Renal cortical epithelial cell (primary cell): Measurements from ENCODE around the gene CLMP. TPM values are rescaled to one million over a fixed set of nuclear protein-coding genes. Genes with fewer than 3 reads are reported as not detected.
"Not testable (repeated sequence)": the region's sequence is repeated elsewhere in the genome, so short reads cannot be mapped to it uniquely, and the experiment has no call there.

Experiments
- DNase-seq: peaks from one replicate; pipeline ENCODE4 v3.0.0-alpha.2; 2011; ENCODE audit warnings: low read depth
- total RNA-seq: library from RNA; depleted of rRNA; stranded (reverse); fragments of >200 nt; gene quantifications from 2 replicates; pipeline ENCODE4 v1.2.3, GENCODE V29; 2014

Gene CLMP
- total RNA-seq, 1 donor from 2014 or later, result 48.9 TPM

DNA sequence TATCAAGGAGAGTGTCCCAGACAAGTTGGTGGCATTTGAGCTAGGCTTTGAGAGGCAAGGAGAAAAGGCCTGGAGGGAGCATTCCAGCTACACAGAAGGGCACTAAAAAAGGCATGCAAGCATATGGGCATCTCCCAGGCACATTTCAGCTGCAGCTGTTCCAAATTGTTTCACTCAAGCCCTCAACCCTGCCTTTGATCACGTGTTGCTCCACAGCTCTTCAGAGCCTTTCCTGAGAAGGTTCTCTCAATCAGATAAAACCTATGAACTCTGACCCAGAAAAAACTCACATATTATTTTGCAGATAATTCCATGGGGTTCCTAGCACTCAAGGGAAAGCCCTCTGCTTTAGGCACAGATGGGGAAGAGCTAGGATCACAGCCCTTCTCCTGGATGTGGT lies 108.7 kb downstream of the CLMP start:
- no peak for DNase-seq

DNA sequence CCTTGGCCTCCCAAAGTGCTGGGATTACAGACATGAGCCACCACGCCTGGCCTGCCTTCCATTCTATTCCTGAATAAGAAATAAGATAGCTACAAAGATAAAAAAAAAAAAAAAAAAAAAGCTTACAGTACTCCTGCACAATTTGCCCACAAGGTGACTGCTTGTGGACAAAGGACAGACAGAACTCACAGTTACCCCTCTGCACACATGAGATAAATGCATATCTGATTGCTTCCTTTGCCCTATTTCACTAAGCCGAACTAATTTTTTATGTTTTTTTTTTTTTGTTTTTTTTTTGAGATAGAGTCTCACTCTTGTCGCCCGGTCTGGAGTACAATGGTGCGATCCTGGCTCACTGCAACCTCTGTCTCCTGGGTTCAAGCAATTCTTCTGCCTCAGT lies 109.6 kb downstream of the CLMP start:
- no peak for DNase-seq

DNA sequence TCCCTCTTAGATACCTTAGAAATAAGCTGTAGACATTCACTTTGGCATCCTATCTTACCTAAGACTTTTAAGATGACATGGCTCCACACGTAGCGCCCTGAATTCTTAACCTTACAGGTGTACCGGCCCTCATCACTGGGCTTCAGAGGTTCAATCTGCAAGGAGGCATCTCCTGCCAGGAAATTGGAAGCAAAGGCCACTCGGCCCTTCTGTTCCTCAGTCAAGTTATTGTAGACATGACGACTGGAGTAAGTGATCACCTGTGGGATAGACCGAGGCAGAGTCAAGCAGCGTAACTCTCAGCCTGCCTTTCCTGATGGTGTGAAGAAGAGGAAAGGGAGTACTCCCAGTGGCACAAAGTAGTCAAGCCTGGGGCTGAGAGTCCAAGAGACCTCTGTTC lies 110.6 kb downstream of the CLMP start:
- no peak for DNase-seq

DNA sequence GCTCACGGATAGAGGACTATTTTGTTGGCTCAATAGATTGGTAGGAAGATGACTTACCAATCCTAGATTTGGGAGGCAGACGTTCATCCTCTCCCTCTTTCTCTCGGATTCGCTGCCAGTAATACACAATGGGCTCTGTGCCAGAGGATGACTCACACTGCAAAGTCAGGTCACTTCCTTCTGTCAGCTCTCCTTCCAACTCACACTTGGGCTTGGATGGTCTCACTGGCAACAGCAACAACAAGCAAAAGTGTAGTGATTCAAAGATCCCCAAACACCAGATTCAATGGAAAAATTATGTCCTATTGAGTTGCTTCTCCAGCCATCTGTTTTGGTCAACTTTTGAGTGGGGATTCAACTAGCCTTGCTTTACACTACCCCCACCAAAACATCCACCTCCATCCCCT lies 111.4 kb downstream of the CLMP start:
- peak; percentile 98 for DNase-seq

DNA sequence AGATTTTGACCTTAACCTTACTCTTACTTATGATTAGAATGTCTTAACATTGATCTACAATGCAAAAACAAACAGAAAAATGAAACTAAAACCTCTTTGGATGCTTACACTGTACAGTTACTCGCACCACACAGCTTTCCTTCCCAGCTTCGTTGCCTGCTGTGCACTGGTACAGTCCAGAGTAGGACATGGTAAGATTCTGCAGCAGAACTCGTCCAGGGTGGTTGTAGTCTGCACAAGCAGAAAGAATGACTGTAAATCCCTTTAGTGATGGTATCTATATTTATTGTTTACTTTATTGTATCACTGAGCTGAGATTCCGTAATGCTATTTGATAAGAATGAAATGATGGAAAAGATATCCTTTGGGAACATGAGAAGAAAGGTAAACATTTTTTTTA lies 112.1 kb downstream of the CLMP start:
- DNase-seq, result no peak

DNA sequence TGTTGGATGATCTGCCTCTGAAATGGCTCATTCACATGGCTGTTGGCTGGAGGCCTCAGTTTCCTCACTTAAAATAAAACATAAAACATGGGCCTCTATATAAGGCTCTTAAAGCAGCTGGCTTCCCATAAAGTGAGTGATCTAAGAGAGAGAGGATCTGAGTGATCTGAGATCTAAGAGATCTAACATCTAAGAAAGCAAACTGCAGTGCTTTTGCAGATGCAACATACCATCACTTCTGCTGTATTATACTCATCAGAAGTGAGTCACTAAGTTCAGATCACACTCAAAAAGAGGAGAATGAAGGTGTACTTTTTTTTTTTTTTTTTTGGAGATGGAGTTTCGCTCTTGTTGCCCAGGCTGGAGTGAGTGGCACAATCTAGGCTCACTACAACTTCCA lies 115.0 kb downstream of the CLMP start:
- DNase-seq, result no peak

DNA sequence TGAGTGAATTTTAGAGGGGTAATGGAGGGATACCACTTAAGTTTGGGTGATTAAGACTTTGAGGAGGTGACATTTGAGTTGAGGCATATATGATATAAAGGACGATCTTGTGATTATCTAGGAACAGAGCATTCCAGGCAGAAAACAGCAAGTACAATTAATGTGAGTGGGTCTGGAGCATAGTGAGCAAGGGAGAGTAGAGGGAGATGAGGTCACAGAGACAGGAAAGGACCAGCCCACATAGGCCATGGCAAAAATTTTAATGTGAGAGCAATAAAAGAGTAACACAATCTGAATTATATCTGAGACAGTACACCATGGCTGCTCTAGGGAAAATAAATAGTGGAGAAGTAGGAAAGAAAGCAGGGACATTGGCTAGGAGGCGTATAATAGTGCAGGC lies 118.6 kb downstream of the CLMP start:
- DNase-seq, result no peak

DNA sequence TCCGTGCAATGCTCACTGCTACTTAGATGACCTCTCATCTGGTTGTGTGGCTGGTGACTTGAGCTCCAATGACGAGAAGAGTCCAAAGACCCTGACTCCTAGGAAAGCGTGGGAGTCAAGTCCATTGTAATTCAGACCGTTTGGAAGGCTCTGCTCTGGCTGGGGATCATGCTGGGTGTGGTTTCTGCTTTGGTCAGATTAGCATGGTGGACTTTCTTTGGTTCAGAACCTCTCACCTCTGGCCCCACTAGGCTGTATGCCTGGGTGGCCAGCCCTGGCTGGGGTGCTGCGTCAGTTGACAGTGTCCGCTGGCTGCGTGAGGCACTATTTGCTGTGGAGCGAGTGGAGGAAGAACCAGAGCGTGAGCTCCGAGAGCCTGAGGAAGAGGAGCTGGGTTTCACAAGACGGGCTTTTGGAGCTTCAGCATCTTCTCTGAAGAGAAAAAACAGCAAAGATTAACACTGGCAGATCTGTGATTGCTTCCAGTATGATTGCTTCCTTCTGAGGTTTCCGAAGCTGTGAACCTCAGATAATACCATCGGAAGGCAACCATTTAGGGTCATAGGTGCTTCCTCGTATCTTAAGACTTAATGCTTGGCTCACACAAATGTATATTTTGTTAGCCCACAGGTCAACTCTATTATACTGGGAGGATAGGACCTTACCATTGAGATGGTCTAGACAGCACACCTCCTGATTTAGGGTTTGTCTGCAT lies 121.5 kb downstream of the CLMP start:
- DNase-seq, result no peak

DNA sequence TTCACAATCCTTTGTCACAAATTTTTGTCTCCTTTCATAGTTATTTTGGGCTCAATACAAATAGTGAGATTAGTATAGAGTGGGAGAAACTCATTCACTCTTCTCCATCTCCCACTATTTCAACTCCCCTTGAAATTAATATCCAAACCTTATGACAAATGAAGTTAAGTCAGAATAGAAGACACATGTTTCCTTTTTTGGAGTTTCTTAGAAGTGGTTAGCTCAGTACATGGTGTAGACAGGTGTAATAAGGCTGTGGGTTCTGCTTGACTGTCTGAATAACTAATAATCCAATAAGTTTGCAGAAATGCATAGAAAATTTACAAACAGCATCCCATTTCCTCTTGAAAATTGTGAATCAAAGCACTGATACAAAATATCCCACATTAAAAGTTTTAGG lies 122.3 kb downstream of the CLMP start:
- DNase-seq, result no peak

DNA sequence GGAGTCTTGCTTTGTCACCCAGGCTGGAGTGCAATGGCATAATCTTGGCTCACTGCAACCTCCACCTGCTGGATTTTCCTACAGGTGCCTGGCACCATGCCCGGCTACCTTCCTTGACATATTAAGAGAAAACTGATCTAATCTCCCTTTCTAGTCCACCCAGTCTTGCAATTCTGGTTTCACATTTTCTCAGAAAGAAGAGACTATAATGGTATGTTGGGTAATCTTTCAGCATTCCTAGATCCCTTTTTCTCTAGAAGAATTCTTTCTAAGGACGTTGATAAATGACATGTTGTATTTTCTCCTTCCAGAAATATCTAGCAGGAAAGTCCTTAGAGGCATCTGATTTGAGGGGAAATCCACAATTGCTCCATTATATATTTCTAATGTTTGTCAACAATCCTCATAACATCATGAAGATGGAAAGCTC lies 122.7 kb downstream of the CLMP start:
- peak; percentile 30 for DNase-seq

DNA sequence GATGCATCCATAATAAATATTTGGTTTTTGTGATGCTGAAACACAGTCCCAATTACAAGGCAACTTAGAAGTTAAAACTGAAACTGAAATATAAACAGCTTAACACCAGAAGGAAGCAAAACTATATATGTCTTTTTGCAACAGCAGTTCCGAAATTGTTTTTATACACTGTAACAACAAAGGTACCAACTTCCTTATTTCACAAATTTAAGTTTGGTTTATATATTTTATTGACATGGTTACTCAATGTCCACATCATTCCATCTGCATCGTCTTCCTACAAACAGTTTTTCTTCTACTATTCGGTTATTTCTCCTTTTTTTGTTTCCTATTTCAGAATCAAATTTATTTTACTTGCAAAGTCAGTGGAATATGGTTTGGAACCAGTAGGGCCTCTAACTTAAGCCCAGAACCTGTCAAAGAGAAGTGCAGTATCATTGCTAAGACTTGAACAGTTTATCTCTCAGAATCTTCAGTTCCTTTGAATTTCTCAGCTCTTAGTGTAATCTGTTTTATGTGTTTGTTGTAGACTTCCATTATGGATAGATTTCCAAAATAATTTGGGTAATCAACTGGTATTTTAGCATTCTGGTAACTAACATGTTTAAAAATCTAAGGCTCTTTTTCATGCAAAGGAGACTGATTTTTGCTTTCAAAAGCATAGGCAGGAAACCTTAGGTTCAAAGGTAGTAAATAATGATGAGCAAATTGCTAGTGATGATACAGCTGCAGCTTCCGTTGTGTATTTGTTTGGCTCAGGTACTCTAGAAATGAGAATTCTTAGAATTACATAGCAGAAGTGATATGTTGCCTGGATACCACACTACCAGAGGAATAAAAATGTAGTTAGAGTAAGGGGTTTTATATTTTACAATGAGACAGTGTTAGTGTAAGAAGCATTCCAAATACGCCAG lies 124.9 kb downstream of the CLMP start:
- no peak for DNase-seq

DNA sequence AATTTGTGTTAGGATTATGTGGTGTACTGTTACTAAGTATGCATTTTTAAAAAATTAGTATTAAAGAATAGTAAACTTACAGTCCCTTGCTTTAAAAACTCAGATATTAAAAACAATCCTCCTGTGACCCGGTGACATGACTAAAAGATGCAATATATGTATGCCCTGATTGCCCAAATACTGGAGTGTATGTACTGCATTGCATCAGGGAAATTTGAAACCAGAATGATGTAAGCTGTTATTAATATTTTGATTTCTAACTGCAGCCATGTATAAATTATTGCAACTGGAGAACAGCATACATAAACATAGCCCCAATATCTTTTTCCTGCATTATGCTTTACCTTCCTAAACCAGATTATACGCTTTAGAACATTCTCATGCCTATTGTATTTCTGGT lies 129.4 kb downstream of the CLMP start:
- DNase-seq, result no peak

DNA sequence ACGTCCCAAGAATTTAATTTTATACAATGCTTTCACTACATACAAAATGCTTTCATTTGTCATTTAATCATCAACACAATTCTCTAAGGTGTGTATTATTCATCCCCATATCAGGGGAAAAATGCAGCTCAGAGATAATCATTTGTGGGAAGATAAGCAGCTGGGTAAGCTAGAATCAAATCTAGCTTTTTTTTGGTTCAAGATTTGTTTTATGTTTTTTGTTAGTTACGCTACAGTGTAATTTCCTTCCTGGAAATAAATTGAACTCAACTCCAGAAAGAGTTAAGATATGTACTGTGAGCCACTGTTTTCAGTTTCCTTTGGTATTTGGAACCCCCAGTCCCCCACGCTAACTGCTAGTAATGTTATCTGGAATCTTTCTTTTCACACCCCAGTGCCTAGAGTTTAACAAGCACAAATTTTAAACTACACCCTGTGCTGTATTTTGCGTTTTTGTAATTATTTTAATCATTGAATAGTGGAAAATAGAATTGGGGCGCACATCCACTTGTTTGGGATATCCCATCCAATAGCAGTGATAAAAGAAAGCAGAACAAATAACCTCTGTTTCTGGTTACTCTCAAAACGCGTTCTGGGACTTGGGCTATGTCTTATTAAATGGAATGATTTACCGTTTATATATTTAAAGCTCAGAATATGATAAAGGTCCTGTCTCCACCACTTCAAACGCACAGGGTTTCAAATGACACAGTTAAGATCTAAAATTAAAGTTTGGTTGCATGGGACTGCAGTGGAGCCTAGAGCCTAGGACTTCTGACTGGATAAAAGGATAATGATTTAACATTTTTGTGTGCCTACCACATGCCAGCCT lies 131.0 kb downstream of the CLMP start:
- no peak for DNase-seq

DNA sequence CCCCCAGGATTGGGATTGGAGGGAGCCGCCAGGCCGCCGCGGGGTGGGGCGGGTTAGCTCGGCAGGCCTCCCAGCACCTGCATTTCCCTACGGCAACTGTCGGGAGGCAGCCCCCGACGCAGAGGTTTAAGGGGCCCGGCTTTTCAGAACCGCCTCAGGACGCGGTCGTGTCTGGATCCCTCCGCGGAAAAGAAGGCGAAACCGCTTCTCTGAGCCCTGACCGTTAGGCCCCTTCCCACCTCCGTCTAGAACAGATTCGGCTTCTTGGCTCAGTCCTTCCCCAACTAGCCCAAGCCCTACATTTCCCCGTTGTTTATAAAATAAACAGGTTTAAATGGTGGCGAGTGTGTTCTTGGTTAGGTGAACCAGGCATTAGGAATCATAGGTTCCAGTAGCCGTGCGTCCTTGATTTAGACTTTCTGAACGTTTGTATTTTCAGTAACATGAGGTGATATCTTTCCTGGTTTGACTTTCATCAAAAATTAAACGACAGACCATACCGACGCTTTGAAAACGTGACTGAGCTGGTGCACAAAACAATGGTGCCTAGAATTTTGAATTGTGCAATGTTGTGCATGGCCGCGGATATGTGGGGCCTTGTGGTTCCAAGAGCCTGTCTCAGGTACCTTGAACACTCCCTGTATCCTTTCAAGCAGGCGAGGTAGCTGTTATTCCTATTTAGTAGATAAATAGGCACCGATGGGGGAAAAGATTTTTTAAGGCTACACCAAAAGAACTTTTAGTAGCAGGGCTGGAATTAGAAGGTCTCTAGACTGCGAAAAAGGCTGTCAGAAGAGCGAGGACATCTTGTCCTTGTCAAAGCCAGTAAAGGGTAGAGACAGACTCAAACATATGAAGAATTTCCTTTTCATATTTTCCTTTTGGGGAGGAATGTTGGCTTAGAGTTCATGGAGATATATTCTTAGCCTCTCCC lies 131.9 kb downstream of the CLMP start:
- DNase-seq, result peak; percentile 72

DNA sequence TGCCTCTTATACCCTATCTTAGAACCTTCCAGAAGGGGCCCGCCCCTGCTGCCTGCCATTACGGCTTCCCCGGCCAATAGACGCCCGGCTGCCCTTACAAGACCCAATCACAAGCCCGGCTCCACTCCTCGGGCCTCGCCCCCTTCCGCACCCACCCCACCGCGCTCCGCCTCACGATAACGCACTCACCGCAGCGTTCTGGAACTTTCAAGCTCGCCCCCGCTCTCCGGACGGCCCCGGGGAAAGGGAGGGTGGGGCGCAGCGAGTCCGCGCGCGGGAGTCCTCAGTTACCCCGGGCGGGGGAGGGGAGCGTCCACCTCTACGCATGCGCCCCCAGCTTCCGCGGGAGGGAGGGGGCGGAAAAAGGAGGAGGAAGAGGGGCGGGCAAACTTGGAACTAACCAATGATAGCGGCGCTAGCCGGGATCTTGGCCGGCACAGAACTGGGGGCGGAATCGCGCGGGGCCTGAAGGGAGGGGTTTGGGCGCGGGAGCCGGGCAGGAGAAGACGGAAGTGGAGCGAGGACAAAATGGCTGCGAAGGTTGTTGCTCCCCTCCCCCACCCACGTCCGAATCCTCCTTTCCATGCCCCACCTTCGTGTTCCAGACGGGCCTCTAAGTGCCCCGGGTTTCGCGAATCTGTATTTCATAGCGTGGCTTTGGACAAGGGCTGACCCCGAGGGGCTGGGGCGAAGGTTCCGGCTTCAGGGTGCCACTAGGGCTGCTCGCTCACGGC lies 132.7 kb downstream of the CLMP start:
- peak; percentile 97 for DNase-seq

DNA sequence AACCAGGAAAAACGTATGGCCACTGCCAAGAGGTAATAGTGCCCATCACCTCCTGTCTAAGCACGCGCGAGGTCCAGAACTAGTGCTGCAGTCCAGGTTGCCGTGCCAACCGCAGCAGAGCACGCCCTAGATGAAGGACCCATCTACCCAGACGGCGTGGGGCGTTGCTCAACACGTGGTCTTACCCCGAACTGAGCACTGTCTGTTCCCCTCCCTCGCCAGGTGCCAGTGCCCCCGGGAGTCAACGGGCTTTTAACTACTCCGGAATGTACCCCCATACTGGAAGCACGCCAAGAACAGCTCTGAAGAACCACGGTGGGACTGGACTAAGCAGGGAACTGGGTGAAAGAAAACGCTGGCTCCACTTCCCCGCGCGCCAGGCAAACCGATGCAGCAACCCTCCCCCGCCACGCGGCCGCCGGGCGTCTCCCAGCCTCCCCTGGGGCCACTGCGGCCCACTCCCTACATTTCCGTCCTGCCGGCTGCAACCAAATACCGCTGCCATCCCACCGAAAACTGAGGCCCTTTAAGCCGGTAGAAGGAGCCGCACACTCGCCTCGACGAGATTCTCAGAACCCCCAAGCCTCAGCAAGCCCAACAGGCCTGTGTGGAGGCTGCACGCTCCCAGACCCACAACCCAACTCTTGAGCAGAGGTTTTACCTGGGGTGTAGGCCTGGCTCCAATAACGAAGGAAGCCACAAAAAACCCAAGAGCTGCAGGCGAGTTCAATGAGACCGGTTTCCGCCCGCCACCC lies 133.5 kb downstream of the CLMP start, which contains the start of gene HSPA8:
Gene HSPA8 (minus strand): TSS at position 734 of the 755 bp plus-strand sequence. CDS start 812 bp downstream, outside the sequence.
- no peak for DNase-seq

DNA sequence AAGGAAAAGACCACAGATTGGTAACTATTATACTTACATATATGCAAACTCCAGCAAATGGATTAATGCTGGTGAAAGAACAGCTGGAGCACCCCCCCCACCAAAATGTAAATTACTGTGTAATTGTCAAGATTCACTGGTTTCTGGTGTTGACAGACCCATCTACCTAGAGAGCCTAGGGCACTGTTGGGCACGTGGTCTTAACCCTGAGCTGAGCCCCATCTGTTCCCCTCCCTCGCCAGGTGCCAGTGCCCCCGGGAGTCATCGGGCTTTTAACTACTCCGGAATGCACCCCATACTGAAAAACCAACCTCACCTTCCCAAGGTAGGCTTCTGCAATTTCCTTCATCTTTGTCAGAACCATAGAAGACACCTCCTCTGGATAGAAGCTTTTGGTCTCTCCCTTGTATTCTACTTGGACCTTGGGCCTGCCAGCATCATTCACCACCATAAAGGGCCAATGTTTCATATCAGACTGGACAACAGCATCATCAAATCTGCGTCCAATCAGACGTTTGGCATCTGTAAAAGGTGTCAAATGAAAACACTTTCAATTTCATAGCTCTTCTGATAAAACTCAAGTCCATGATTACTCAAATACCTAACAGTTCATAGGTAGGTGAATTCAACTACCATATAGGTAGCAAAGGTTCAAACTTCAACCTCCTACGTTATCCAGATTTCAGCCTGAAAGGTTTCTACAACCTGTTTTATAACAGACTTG lies 134.6 kb downstream of the CLMP start:
- DNase-seq, result no peak

DNA sequence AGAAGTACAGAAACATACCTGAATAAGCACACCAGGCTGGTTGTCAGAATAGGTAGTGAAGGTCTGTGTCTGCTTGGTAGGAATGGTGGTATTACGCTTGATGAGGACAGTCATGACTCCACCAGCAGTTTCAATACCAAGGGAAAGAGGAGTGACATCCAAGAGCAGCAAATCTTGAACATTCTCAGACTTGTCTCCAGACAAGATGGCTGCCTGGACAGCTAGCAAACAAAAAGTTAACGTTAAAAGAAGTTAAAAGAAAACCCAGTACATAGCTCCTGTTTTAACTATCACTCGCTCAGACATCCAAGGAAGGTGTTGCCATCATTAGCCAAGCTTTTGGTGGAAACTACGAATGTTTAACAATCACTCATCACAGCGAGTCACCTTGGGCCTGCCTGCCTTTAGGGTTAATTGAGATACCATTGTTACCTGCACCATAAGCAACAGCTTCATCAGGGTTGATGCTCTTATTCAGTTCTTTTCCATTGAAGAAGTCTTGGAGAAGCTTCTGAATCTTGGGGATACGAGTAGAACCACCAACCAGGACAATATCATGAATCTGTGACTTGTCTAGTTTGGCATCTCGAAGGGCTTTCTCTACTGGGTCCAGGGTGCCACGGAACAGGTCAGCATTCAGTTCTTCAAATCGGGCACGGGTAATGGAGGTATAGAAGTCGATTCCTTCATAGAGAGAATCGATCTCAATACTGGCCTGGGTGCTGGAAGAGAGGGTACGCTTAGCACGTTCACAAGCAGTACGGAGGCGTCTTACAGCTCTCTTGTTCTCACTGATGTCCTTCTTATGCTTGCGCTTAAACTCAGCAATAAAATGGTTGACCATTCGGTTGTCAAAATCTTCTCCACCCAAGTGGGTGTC lies 135.8 kb downstream of the CLMP start:
- DNase-seq, result not testable (repeated sequence)
